GM03348 (cell line): ENCODE data around the gene ZBTB5.
"Not testable (repeated sequence)": the region's sequence is repeated elsewhere in the genome, so short reads cannot be mapped to it uniquely, and the experiment has no call there.

Source experiments
- DNase-seq: peaks from one replicate; pipeline ENCODE4 v3.0.0; 2012; ENCODE audit warnings: low spot score

Gene ZBTB5

GRCh38 chr9:37405764-37406380, 59.4 kb downstream of the ZBTB5 start:
- no peak for DNase-seq

- DNase-seq: no peak
These were observed 59.9 kb downstream of the ZBTB5 start for GRCh38 chr9:37405350-37405749.

GRCh38 chr9:37404590-37404989, 60.7 kb downstream of the ZBTB5 start:
- no peak for DNase-seq

- DNase-seq: no peak
These were observed 65.9 kb downstream of the ZBTB5 start for GRCh38 chr9:37399336-37399735.

GRCh38 chr9:37398464-37399025, 66.7 kb downstream of the ZBTB5 start:
- no peak for DNase-seq

- not testable (repeated sequence) for DNase-seq
These were observed 67.3 kb downstream of the ZBTB5 start for GRCh38 chr9:37397948-37398347.

GRCh38 chr9:37395663-37396062, 69.6 kb downstream of the ZBTB5 start:
- no peak for DNase-seq

GRCh38 chr9:37395229-37395628, 70.0 kb downstream of the ZBTB5 start:
- DNase-seq: no peak

GRCh38 chr9:37392272-37392671, 73.0 kb downstream of the ZBTB5 start:
- DNase-seq: no peak

- no peak for DNase-seq
These were observed 74.5 kb downstream of the ZBTB5 start for GRCh38 chr9:37390759-37391158.
